DOHH2 (cell line): ENCODE data around the gene TTC39C.

Experiments
- CTCF ChIP-seq: fragments of 200-600 bp; sonication (generic); IDR thresholded peaks from one replicate; pipeline ENCODE4 v1.5.1; 2014; ENCODE audit warnings: antibody characterized with exemption, mild to moderate bottlenecking, low read depth, low read length; ENCODE audit not compliant: poor library complexity, severe bottlenecking
- EZH2phosphoT487 ChIP-seq: fragments of 200-600 bp; sonication (generic); IDR thresholded peaks from 2 replicates; pipeline ENCODE4 v1.6.1; 2017; ENCODE audit warnings: borderline replicate concordance, mild to moderate bottlenecking, antibody characterized with exemption, low read length, moderate library complexity, mixed read lengths

- no peak for TF ChIP-seq CTCF
- TF ChIP-seq EZH2phosphoT487 = no peak
Observed at GRCh38 chr18:24120676-24121075, 106.1 kb downstream of the TTC39C start.
